Activated CD8-positive, alpha-beta memory T cell treated with anti-CD3 and anti-CD28 coated beads, Interleukin-2, amount 10 ng/mL, durations not matched to agents 7 days and 5 days (primary cell): ENCODE measurements around the gene COPA. TPM values are rescaled to one million over a fixed set of nuclear protein-coding genes. Genes with fewer than 3 reads are reported as not detected.

ENCODE experiments used
- ATAC-seq: fragments of 150-1000 bp; cut with Tn5 transposase; one replicate; pipeline ENCODE4 v1.10.0; 2021; ENCODE audit warnings: moderate library complexity
- CTCF ChIA-PET: fragments of 350-600 bp; sonication (Branson Sonifier 250); formaldehyde crosslinking; loops from one replicate; lab custom pipeline; 2021; ENCODE audit warnings: antibody characterized with exemption; lab: Charles Lee
- DNase-seq: peaks from one replicate; pipeline ENCODE4 v3.0.0-alpha.2; 2020
- H3K27ac Mint-ChIP-seq: one replicate; pipeline ENCODE4 v1.8.0; 2021; ENCODE audit warnings: mild to moderate bottlenecking, mixed read lengths
- H3K27me3 Mint-ChIP-seq: one replicate; pipeline ENCODE4 v1.8.0; 2021; ENCODE audit warnings: mixed read lengths
- H3K36me3 Mint-ChIP-seq: one replicate; pipeline ENCODE4 v1.8.0; 2021; ENCODE audit warnings: mild to moderate bottlenecking, mixed read lengths
- H3K4me1 Mint-ChIP-seq: one replicate; pipeline ENCODE4 v1.8.0; 2021; ENCODE audit warnings: mixed read lengths
- H3K4me3 Mint-ChIP-seq: one replicate; pipeline ENCODE4 v1.8.0; 2021; ENCODE audit warnings: mild to moderate bottlenecking, moderate library complexity, mixed read lengths
- H3K9me3 Mint-ChIP-seq: one replicate; pipeline ENCODE4 v1.8.0; 2022; ENCODE audit warnings: low read depth, mixed read lengths
- total RNA-seq, 2 experiments: library from RNA; stranded (reverse); gene quantifications; one replicate each; pipeline ENCODE4 v1.2.3, GENCODE V29; 2021

COPA gene
- total RNA-seq, 2 experiments from 2014 or later, result 138 to 139 TPM

DNA sequence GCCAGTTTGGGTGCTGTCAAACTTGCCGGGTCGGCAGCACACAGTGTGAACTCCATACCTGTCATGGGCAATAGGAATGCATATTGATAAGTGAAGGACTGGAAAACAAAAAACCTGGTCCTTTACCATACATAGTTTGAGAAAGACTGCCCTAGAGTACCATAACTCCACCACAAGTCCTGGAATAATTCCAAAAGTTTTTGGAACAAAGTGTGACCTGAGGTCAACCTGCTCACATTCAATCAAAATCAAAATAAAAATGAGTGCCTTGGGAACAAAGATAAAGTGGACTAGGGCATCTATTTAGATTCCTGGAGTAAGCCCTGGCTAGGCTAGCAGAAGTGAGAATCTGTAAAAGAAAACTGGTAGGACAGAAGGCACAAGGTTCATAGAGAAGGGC lies 65.7 kb downstream of the COPA start:
- ATAC-seq (no peak), DNase-seq (no peak)
- H3K27ac Mint-ChIP-seq, result no peak overlapping the region
- H3K9me3 Mint-ChIP-seq, result no peaks in the 10 kb centered on the region
- CTCF ChIA-PET, result interaction anchor here (2.8 to 4.3 kb wide), 2 partner anchors 14 to 15 kb away, joined by 13 to 27 read pairs; no protein-coding TSS in a partner anchor
- H3K36me3 Mint-ChIP-seq, result peaks cover 37% of the 10 kb centered on the region
- H3K4me1 Mint-ChIP-seq, result no peaks in the 10 kb centered on the region
- H3K27me3 Mint-ChIP-seq, result no peaks in the 10 kb centered on the region
- H3K4me3 Mint-ChIP-seq, result no peak overlapping the region

DNA sequence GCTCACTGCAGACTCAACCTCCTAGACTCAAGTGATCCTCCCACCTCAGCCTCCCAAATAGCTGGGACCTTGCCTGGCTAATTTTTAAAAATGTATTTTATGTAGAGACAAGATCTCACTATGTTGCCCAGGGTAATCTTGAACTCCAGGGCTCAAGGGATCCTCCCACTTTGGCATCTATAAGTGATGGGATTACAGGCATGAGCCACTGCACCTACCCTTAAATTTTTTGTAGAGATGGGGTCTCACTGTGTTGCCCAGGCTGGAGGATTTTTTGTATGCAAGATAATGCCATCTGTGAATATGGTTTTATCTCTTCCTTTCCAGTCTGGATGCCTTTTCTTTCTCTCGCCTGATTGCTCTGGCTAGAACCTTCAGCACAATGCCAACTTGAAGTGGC lies 72.0 kb downstream of the COPA start:
- no peaks in the 10 kb centered on the region for H3K9me3 Mint-ChIP-seq
- no peaks in the 10 kb centered on the region for H3K36me3 Mint-ChIP-seq
- DNase-seq (no peak), ATAC-seq (no peak)
- CTCF ChIA-PET, result interaction anchor here (2.7 kb wide), 1 partner anchor 21 kb away, joined by 9 read pairs; no protein-coding TSS in a partner anchor
- no peak overlapping the region for H3K4me3 Mint-ChIP-seq
- H3K4me1 Mint-ChIP-seq, result no peaks in the 10 kb centered on the region
- no peak overlapping the region for H3K27ac Mint-ChIP-seq
- no peaks in the 10 kb centered on the region for H3K27me3 Mint-ChIP-seq

GRCh38 chr1:160267284-160267991 lies 75.6 kb downstream of the COPA start:
- H3K4me3 Mint-ChIP-seq, result no peak overlapping the region
- H3K27ac Mint-ChIP-seq, result no peak overlapping the region
- no peaks in the 10 kb centered on the region for H3K27me3 Mint-ChIP-seq
- DNase-seq (no peak), ATAC-seq (no peak)
- CTCF ChIA-PET, result interaction anchor here (0.6 to 6.2 kb wide), 2 partner anchors 25 to 121 kb away, joined by 3 to 50 read pairs; no protein-coding TSS in a partner anchor
- peaks cover 2% of the 10 kb centered on the region for H3K36me3 Mint-ChIP-seq
- H3K9me3 Mint-ChIP-seq, result no peaks in the 10 kb centered on the region
- peaks cover 14% of the 10 kb centered on the region for H3K4me1 Mint-ChIP-seq

DNA sequence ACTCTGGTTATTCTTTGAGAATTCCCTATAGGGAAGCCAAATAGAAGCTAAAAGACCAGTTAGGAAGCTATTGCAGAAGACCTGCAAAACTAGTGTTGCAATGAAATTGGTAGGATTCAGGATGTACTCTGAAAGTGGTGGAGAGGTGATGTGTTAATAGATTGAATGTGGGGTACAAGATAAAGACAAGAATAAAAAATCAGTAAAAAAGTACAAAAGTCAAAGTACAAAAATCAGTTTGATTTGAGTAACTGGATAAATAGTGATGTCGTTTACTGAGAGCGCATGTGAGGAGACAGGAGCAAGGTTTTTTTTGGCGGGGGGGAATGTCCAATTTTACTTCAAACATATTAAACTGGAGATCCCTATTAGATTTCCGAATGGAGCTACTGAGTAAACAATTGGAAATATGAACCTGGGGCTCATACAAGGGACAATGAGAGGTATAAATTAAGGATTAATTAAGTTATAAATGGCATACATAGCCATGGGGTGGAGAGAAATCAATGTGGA lies 78.2 kb downstream of the COPA start:
- no peak for ATAC-seq
- CTCF ChIA-PET, result interaction anchor here (0.8 to 6.2 kb wide), 7 partner anchors 10 to 133 kb away, joined by 3 to 50 read pairs (median 3); partner anchors contain the start of gene PEX19
- peaks cover 10% of the 10 kb centered on the region for H3K36me3 Mint-ChIP-seq
- peaks cover 30% of the 10 kb centered on the region for H3K4me1 Mint-ChIP-seq
- no peak for DNase-seq
- H3K4me3 Mint-ChIP-seq, result no peak overlapping the region
- no peaks in the 10 kb centered on the region for H3K9me3 Mint-ChIP-seq
- H3K27ac Mint-ChIP-seq, result no peak overlapping the region
- H3K27me3 Mint-ChIP-seq, result no peaks in the 10 kb centered on the region

GRCh38 chr1:160261893-160262794 lies 80.9 kb downstream of the COPA start, which contains the start of gene DCAF8:
Gene DCAF8 (minus strand): TSS chr1:160262549. CDS start chr1:160244008, 18,541 bp downstream.
- Mint-ChIP-seq H3K27me3 (no peaks in the 10 kb centered on the region), H3K36me3 (peaks cover 19% of the 10 kb centered on the region), H3K4me1 (peaks cover 45% of the 10 kb centered on the region), H3K27ac (peak within 1 kb of the TSS; percentile 95), H3K9me3 (no peaks in the 10 kb centered on the region), H3K4me3 (peak within 1 kb of the TSS; percentile 91)
- CTCF ChIA-PET, result interaction anchor here (0.5 to 6.2 kb wide), 10 partner anchors 10 to 161 kb away, joined by 3 to 50 read pairs (median 6); partner anchors contain the start of gene PEX19
- DNase-seq, result peak; percentile 99
- ATAC-seq, result peak; percentile 91

GRCh38 chr1:160261556-160261892 lies 81.5 kb downstream of the COPA start:
- peak; percentile 34 for ATAC-seq
- Mint-ChIP-seq H3K36me3 (peaks cover 19% of the 10 kb centered on the region), H3K27ac (peak overlapping the region; percentile 95), H3K9me3 (no peaks in the 10 kb centered on the region), H3K4me1 (peaks cover 46% of the 10 kb centered on the region), H3K4me3 (peak overlapping the region; percentile 91), H3K27me3 (no peaks in the 10 kb centered on the region)
- peak; percentile 86 for DNase-seq
- CTCF ChIA-PET, result interaction anchor here (1.0 to 2.4 kb wide), 8 partner anchors 10 to 182 kb away, joined by 3 to 15 read pairs (median 6); partner anchors contain the start of gene PEX19

- peak overlapping the region; percentile 95 for H3K27ac Mint-ChIP-seq
- peaks cover 52% of the 10 kb centered on the region for H3K4me1 Mint-ChIP-seq
- peaks cover 19% of the 10 kb centered on the region for H3K36me3 Mint-ChIP-seq
- DNase-seq (no peak), ATAC-seq (no peak)
- CTCF ChIA-PET, result interaction anchor here (1.0 to 2.4 kb wide), 8 partner anchors 9 to 181 kb away, joined by 3 to 15 read pairs (median 5); partner anchors contain the start of gene PEX19
- H3K4me3 Mint-ChIP-seq, result peak overlapping the region; percentile 91
- no peaks in the 10 kb centered on the region for H3K9me3 Mint-ChIP-seq
- H3K27me3 Mint-ChIP-seq, result no peaks in the 10 kb centered on the region
Observed at GRCh38 chr1:160260406-160261382, 82.4 kb downstream of the COPA start.

DNA sequence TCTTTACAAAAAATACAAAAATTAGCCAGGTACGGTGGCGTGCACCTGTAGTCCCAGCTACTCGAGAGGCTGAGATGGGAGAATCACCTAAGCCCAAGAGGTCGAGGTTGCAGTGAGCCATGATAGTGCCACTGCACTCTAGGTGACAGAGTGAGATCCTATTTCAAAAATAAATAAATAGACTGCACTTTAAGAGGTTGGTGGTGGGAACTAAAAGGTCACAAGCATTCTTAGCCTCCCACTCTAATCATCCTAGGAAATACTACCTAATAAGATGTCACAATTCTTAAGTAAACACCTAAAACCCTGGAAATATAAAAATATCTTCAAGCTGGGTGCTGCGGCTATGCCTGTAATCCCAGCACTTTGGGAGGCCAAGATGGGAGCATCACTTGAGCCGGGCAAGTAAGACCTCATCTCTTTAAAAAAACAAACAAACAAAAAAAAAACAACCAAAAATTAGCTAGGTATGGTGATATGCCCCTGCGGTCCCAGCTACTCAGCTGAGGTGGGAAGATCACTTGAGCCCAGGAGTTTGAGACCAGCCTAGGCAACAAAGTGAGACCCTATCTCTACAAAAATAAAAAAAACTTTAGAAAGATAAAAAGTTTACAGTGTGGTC lies 84.8 kb downstream of the COPA start:
- Mint-ChIP-seq H3K4me1 (peaks cover 42% of the 10 kb centered on the region), H3K4me3 (no peak overlapping the region), H3K36me3 (peaks cover 20% of the 10 kb centered on the region), H3K27me3 (no peaks in the 10 kb centered on the region), H3K9me3 (no peaks in the 10 kb centered on the region), H3K27ac (no peak overlapping the region)
- ATAC-seq (no peak), DNase-seq (no peak)
- CTCF ChIA-PET, result interaction anchor here (1.2 to 3.1 kb wide), 4 partner anchors 16 to 157 kb away, joined by 3 to 14 read pairs (median 5); no protein-coding TSS in a partner anchor

- ATAC-seq (no peak), DNase-seq (no peak)
- Mint-ChIP-seq H3K36me3 (peaks cover 22% of the 10 kb centered on the region), H3K27ac (no peak overlapping the region), H3K4me3 (no peak overlapping the region), H3K27me3 (no peaks in the 10 kb centered on the region), H3K9me3 (no peaks in the 10 kb centered on the region), H3K4me1 (peaks cover 38% of the 10 kb centered on the region)
- CTCF ChIA-PET, result interaction anchor here (1.2 to 3.1 kb wide), 3 partner anchors 15 to 61 kb away, joined by 3 to 14 read pairs (median 3); no protein-coding TSS in a partner anchor
Observed at GRCh38 chr1:160257411-160258015, 85.5 kb downstream of the COPA start.

DNA sequence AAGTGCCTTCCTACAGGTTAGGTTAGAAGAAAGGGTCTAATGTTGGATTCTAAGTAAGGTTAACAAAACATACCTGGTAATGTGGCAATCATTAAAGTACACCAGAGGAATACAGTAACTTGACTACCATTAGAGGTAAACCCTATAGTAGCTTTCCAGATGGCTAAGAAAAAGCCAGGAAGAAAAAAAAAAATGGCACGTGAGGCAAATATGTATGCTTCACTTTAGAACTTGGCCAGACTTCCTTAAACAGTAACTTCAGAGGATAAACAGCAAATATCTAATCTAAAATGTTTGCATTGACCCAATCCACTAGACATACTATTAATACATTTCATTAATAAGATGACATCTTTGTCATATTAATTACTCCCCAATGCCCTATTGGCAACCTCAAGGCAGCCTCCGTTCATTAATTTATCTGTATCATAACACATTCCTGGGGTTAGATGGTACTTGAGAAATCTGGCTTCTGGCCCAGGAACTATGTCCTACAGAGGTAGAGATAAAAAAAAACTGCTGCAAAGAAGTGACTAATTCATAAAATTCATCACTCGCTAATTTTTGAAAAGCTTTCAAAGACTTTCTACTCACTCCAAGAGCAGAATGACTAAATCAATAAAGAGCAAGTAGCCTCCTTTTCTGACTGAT lies 86.5 kb downstream of the COPA start:
- Mint-ChIP-seq H3K27ac (no peak overlapping the region), H3K9me3 (no peaks in the 10 kb centered on the region), H3K36me3 (peaks cover 25% of the 10 kb centered on the region), H3K4me1 (peaks cover 41% of the 10 kb centered on the region), H3K27me3 (no peaks in the 10 kb centered on the region), H3K4me3 (no peak overlapping the region)
- no peak for ATAC-seq
- CTCF ChIA-PET, result interaction anchor here (0.7 to 3.1 kb wide), 3 partner anchors 14 to 125 kb away, joined by 3 to 14 read pairs (median 3); no protein-coding TSS in a partner anchor
- no peak for DNase-seq

DNA sequence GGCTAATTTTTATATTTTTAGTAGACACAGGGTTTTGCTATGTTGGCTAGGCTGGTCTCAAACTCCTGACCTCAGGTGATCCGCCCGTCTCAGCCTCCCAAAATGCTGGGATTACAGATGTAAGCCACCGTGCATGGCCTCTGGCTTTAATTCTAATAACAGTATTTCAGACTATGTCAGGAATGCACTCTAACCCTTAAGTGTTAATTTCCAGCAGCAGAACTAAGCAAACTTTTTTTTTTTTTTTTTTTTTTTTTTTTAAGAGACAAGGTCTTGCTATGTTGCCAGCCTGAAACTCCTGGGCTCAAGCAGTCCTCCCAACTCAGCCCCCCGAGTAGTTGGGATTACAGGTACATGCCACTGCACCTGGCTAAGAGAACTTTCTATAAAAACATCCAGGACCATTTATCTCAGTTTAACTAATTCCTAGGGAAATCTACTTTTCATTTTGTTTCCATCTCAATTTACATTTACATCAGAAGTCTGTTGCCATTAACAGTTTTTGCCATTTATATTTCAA lies 87.2 kb downstream of the COPA start:
- no peak overlapping the region for H3K4me3 Mint-ChIP-seq

More for the DNA sequence above, 87.2 kb downstream of the COPA start:
- H3K36me3 Mint-ChIP-seq, result peaks cover 24% of the 10 kb centered on the region
- no peak overlapping the region for H3K27ac Mint-ChIP-seq
- no peaks in the 10 kb centered on the region for H3K27me3 Mint-ChIP-seq
- peaks cover 35% of the 10 kb centered on the region for H3K4me1 Mint-ChIP-seq
- CTCF ChIA-PET, result interaction anchor here (0.7 to 4.3 kb wide), 3 partner anchors 35 to 124 kb away, joined by 3 to 46 read pairs (median 4); partner anchors contain the start of gene CASQ1
- H3K9me3 Mint-ChIP-seq, result no peaks in the 10 kb centered on the region
- DNase-seq, result no peak
- no peak for ATAC-seq
